Heart left ventricle (tissue), 13 donors: Measurements from ENCODE around the gene APOBEC3F.

Experiments used
- POLR2A ChIP-seq, 2 donors: fragments of 450-650 bp; IDR thresholded peaks; one replicate each; pipeline ENCODE4 v1.6.1; 2017; ENCODE audit warnings: antibody characterized with exemption in 2 of 2, mild to moderate bottlenecking in 2 of 2, moderate library complexity in 2 of 2
- TF ChIP-seq, protein P1 (sequence below), 12 donors: fragments of 200-600 bp; sonication (generic) in 4 of 12; IDR thresholded peaks; one replicate each; pipeline versions ENCODE4 v1.5.0 to v1.8.0; 2018 to 2022; ENCODE audit warnings: antibody characterized with exemption in 12 of 12, mild to moderate bottlenecking in 5 of 12
- donor health status: ischemic (EF 13 %, LVEDD 7.1; RV severe dilation, severe dysfunction).
- donor health status: DM: no; HTN: yes; CAD: no.
- donor health status: DM: no; HTN: no; CAD: no.
- donor health status: ischemic (EF 25% LVEDD 6.9; RV normal size, moderate dysfunction).
- donor health status: ischemic (EF 25% LVEDD 5.7; RV mildly dilated, moderate dysfunction).
- donor health status: ischemic (EF 35%, LVEDD 5.7; RV mildly dilated, moderate dysfunction).
- donor health status: nonischemic (EF 11% LVEDD 7.7; RV severe dilation, severe dysfunction).
- donor health status: DM: yes; HTN: yes; CAD: no.
- donor health status: PGD.
- donor health status: ischemic (EF 29% LVEDD 5.4; RV normal size, mild dysfunction).
- donor health status: nonischemic (EF 23%, LVEDD 6.1; RV moderate dilation, normal function).

DNA sequence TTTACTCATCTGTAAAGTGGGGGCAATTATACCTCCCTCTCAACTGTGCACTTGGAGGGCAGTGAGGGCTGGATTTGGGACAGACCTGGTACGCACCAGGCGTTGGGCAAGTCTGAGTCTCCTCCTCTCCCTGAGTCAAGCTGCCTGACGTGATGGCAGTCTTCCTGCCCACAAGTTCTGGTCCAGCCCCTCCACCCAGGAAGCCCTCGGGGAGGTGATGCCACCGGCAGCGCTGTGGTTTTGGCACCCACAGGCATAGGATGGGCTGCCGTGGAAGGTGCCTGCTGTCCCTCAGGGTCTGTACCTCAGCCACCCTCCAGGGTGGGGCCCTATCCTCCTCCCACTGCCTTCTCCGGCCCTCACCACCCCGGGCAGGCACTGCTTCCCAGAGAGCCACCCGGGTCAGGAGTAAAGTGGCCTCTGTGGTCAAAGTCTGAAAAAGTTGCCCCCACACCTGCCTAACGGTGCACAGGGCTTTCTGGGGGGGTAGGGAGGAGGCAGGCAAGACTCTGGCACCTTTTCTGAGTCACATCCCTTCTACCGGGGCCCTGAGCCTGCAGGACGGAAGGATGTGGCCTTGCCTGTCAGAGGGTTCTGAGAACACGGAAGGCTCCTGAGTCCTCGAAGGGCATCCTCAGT lies 49.9 kb downstream of the APOBEC3F start:
- TF ChIP-seq, protein P1, sequence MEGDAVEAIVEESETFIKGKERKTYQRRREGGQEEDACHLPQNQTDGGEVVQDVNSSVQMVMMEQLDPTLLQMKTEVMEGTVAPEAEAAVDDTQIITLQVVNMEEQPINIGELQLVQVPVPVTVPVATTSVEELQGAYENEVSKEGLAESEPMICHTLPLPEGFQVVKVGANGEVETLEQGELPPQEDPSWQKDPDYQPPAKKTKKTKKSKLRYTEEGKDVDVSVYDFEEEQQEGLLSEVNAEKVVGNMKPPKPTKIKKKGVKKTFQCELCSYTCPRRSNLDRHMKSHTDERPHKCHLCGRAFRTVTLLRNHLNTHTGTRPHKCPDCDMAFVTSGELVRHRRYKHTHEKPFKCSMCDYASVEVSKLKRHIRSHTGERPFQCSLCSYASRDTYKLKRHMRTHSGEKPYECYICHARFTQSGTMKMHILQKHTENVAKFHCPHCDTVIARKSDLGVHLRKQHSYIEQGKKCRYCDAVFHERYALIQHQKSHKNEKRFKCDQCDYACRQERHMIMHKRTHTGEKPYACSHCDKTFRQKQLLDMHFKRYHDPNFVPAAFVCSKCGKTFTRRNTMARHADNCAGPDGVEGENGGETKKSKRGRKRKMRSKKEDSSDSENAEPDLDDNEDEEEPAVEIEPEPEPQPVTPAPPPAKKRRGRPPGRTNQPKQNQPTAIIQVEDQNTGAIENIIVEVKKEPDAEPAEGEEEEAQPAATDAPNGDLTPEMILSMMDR (IDR thresholded peaks at IDR 0.05), result no peak
- no peak for TF ChIP-seq POLR2A (IDR thresholded peaks at IDR 0.05)
